CD4-positive, alpha-beta T cell (primary cell): ENCODE data around the gene MASP1. TPM values are rescaled to one million over a fixed set of nuclear protein-coding genes. Genes with fewer than 3 reads are reported as not detected.

Source experiments
- ATAC-seq: fragments of 200-7000 bp; cut with Tn5 transposase; one replicate; pipeline ENCODE4 v1.10.0; 2022; ENCODE audit warnings: mild to moderate bottlenecking; ENCODE audit not compliant: poor library complexity
- CTCF ChIA-PET: fragments of 350-600 bp; sonication (Branson Sonifier 250); formaldehyde crosslinking; loops from one replicate; lab custom pipeline; 2021; ENCODE audit warnings: antibody characterized with exemption, inconsistent platforms; lab: Charles Lee
- POLR2A ChIA-PET: fragments of 350-600 bp; sonication (Branson Sonifier 250); formaldehyde crosslinking; loops from one replicate; lab custom pipeline; 2021; ENCODE audit warnings: antibody characterized with exemption, inconsistent platforms; lab: Charles Lee
- DNase-seq, 14 experiments: peaks; one replicate each; pipeline ENCODE4 v3.0.0-alpha.2; 2013 to 2020; ENCODE audit warnings: mixed read lengths in 2 of 14
- H3K27ac ChIP-seq, 2 donors: one replicate each; pipeline versions ENCODE4 v1.5.1 to v1.7.0; 2013; ENCODE audit warnings: low read length in 2 of 2, low read depth in 1 of 2, mild to moderate bottlenecking in 1 of 2
- H3K27me3 ChIP-seq, 2 experiments: 1 replicate in 1 of 2; 2 replicates in 1 of 2; pipeline versions ENCODE4 v1.6.1 to v1.7.0; 2013; ENCODE audit warnings: low read length in 2 of 2, control low read depth in 1 of 2, mild to moderate bottlenecking in 1 of 2, moderate library complexity in 1 of 2; ENCODE audit not compliant: insufficient read depth in 2 of 2, control insufficient read depth in 1 of 2
- H3K36me3 ChIP-seq: one replicate; pipeline ENCODE4 v1.6.1; 2013; ENCODE audit warnings: low read length, control low read depth; ENCODE audit not compliant: insufficient read depth
- H3K4me1 ChIP-seq: one replicate; pipeline ENCODE4 v1.6.1; 2013; ENCODE audit warnings: low read length, control low read depth; ENCODE audit not compliant: insufficient read depth
- H3K4me3 ChIP-seq: one replicate; pipeline ENCODE4 v1.5.1; 2013; ENCODE audit warnings: mild to moderate bottlenecking, low read length, moderate library complexity
- H3K9me3 ChIP-seq, 2 experiments: 1 replicate in 1 of 2; 2 replicates in 1 of 2; pipeline versions ENCODE4 v1.6.1 to v1.7.0; 2013; ENCODE audit warnings: low read length in 2 of 2, mild to moderate bottlenecking in 2 of 2, control low read depth in 1 of 2, moderate library complexity in 1 of 2; ENCODE audit not compliant: control insufficient read depth in 1 of 2, insufficient read depth in 1 of 2
- H3K27ac Mint-ChIP-seq: one replicate; pipeline ENCODE4 v1.8.0; 2020; ENCODE audit warnings: mixed read lengths
- H3K27me3 Mint-ChIP-seq: one replicate; pipeline ENCODE4 v1.8.0; 2021; ENCODE audit warnings: mixed read lengths
- H3K36me3 Mint-ChIP-seq: one replicate; pipeline ENCODE4 v1.8.0; 2021; ENCODE audit warnings: low read depth, mixed read lengths
- H3K4me1 Mint-ChIP-seq: one replicate; pipeline ENCODE4 v1.8.0; 2021; ENCODE audit warnings: low read depth, mixed read lengths
- H3K4me3 Mint-ChIP-seq: one replicate; pipeline ENCODE4 v1.8.0; 2020; ENCODE audit warnings: mild to moderate bottlenecking, mixed read lengths
- H3K9me3 Mint-ChIP-seq: one replicate; pipeline ENCODE4 v1.8.0; 2020; ENCODE audit warnings: mixed read lengths
- CTCF ChIP-seq: fragments of 200-600 bp; IDR thresholded peaks from one replicate; pipeline ENCODE4 v1.8.0; 2022; ENCODE audit warnings: antibody characterized with exemption, mild to moderate bottlenecking
- intact Hi-C, 2 experiments: fragments of 100-400 bp; cut with DNase I in 1 of 2; cut with micrococcal nuclease in 1 of 2; formaldehyde crosslinking; loops; one replicate each; pipeline versions ENCODE4 v1.15.1 to v1.9.0; 2023 to 2025; cut with DNase I, micrococcal nuclease
- total RNA-seq, 174 experiments: library from RNA in 2 of 174; stranded (reverse) in 2 of 174; gene quantifications; one replicate each; pipeline ENCODE4 v1.2.3 and lab custom pipeline; 2021 to 2026

Gene MASP1
- total RNA-seq, 2 experiments from 2014 or later = not detected

- CTCF ChIA-PET = no interaction called here
- no peak overlapping the region for H3K27ac Mint-ChIP-seq
- no peaks in the 10 kb centered on the region for H3K36me3 Mint-ChIP-seq
- H3K9me3 Mint-ChIP-seq = no peaks in the 10 kb centered on the region
- Histone ChIP-seq H3K4me3 (no peak overlapping the region), H3K36me3 (no peaks in the 10 kb centered on the region), H3K27me3 (peaks cover 0 to 4% of the 10 kb centered on the region in 2 experiments), H3K4me1 (no peaks in the 10 kb centered on the region), H3K27ac (no peak overlapping the region), H3K9me3 (no peaks in the 10 kb centered on the region)
- POLR2A ChIA-PET = no interaction called here
- intact Hi-C loops = no loop called here
- DNase-seq (no peak), ATAC-seq (no peak)
- no peak overlapping the region for H3K4me3 Mint-ChIP-seq
- no peak for TF ChIP-seq CTCF
- H3K4me1 Mint-ChIP-seq = no peaks in the 10 kb centered on the region
- H3K27me3 Mint-ChIP-seq = peaks cover 33% of the 10 kb centered on the region
These were observed 34.1 kb downstream of the MASP1 start for GRCh38 chr3:187257471-187257870.

- ChIA-PET POLR2A (no interaction called here), CTCF (no interaction called here)
- H3K27ac Mint-ChIP-seq = no peak overlapping the region
- no peaks in the 10 kb centered on the region for H3K4me1 Mint-ChIP-seq
- Histone ChIP-seq H3K9me3 (no peaks in the 10 kb centered on the region), H3K4me1 (no peaks in the 10 kb centered on the region), H3K36me3 (no peaks in the 10 kb centered on the region), H3K27ac (no peak overlapping the region), H3K27me3 (peaks cover 0 to 3% of the 10 kb centered on the region in 2 experiments), H3K4me3 (no peak overlapping the region)
- H3K36me3 Mint-ChIP-seq = no peaks in the 10 kb centered on the region
- peaks cover 20% of the 10 kb centered on the region for H3K27me3 Mint-ChIP-seq
- no peaks in the 10 kb centered on the region for H3K9me3 Mint-ChIP-seq
- ATAC-seq (no peak), DNase-seq (no peak)
- intact Hi-C loops = no loop called here
- TF ChIP-seq CTCF = no peak
- H3K4me3 Mint-ChIP-seq = no peak overlapping the region
These were observed 35.4 kb downstream of the MASP1 start for GRCh38 chr3:187256051-187256616.

GRCh38 chr3:187255314-187255713 lies 36.2 kb downstream of the MASP1 start:
- no peaks in the 10 kb centered on the region for H3K4me1 Mint-ChIP-seq
- no peaks in the 10 kb centered on the region for H3K9me3 ChIP-seq
- no peak overlapping the region for H3K27ac Mint-ChIP-seq
- no peak overlapping the region for H3K4me3 Mint-ChIP-seq
- H3K27me3 Mint-ChIP-seq = peaks cover 12% of the 10 kb centered on the region
- no peaks in the 10 kb centered on the region for H3K4me1 ChIP-seq
- no peak for ATAC-seq
- CTCF ChIA-PET = interaction anchor here (0.5 kb wide), 1 partner anchor 990 kb away, joined by 4 read pairs; no protein-coding TSS in a partner anchor
- H3K4me3 ChIP-seq = no peak overlapping the region
- peaks cover 0 to 3% of the 10 kb centered on the region in 2 experiments for H3K27me3 ChIP-seq
- H3K27ac ChIP-seq = no peak overlapping the region
- no peaks in the 10 kb centered on the region for H3K36me3 ChIP-seq
- intact Hi-C loops = no loop called here
- no peak for TF ChIP-seq CTCF
- H3K36me3 Mint-ChIP-seq = no peaks in the 10 kb centered on the region
- POLR2A ChIA-PET = no interaction called here
- H3K9me3 Mint-ChIP-seq = no peaks in the 10 kb centered on the region
- DNase-seq = no peak
